ENCODE results near the gene FBXO27. TPM values are rescaled to one million over a fixed set of nuclear protein-coding genes. Genes with fewer than 3 reads are reported as not detected.
"Not testable (repeated sequence)": the region's sequence is repeated elsewhere in the genome, so short reads cannot be mapped to it uniquely, and the experiment has no call there.

FBXO27 gene
- polyA plus RNA-seq, 1 donor, result 13.5 TPM

DNA sequence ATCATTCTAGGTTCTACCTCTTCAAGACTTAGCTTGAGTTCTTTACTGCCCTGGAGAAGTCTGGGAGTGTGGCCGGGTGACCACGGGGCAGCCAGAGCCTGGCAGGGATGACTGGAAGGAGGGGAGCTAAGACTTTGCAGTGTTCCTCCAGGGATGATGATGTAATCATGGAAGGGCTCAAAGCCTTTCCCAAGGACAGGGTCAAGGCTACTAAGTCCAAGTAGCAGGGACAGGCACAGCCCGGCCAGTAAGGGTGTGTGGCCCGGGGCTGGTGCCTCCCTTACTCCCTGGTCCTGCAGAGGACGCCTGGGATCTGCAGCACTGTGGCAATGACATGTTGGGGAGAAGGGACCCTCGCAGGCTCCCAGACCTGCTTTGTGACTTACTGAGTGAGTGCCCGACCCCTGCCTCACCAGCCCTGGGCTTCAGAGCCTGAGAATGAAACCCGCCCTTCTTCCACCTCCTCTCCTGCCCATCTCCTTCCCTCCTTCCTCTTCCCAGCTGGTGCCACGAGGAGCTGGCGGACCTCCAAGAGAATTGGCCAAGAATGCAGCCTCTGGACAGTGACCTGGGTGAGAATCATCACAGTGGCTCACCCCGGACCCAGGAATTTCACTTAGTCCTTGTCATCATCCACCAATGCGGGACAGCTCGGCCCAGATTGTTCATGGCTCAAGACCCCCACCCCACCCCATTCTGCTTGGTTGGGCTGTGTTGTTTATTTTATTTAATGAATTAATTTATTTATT is 41.2 kb downstream of the FBXO27 start:
- Histone ChIP-seq H3K27me3 (ENCODE audit: control insufficient read depth, insufficient read depth, low read length) (no peaks in the 10 kb centered on the region), H3K36me3 (ENCODE audit: control insufficient read depth, insufficient read depth, low read length) (no peaks in the 10 kb centered on the region), H3K4me3 (ENCODE audit: low read length) (no peak overlapping the region), H3K9me3 (ENCODE audit: control insufficient read depth, low read depth, low read length) (peaks cover 2% of the 10 kb centered on the region), H3K27ac (ENCODE audit: low read length) (no peak overlapping the region), H3K4me1 (ENCODE audit: control insufficient read depth, insufficient read depth, low read length) (peaks cover 14% of the 10 kb centered on the region)
- WGBS (ENCODE audit: insufficient coverage, low lambda C conversion rate), result no CpG with 5 or more reads among the region's 13 CpGs
- DNase-seq, result no peak

DNA sequence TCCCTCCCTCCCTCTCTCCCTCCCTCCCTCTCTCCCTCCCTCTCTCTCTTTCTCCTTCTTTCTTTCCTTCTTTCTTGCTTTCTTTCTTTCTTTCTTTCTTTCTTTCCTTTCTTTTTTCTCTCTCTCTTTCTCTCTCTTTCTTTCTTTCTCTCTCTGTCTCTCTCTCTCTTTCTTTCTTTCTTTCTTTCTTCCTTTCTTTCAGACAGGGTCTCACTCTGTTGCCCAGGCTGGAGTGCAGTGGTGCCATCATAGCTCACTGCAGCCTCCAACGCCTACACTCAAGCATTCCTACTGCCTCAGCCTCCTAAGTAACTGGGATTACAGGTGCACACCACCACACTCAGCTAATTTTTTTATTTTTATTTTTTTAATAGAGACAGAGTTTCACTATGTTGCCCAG is 42.7 kb downstream of the FBXO27 start:
- not testable (repeated sequence) for H3K36me3 ChIP-seq (ENCODE audit: control insufficient read depth, insufficient read depth, low read length); DNase-seq; H3K27ac ChIP-seq (ENCODE audit: low read length); H3K9me3 ChIP-seq (ENCODE audit: control insufficient read depth, low read depth, low read length); H3K4me1 ChIP-seq (ENCODE audit: control insufficient read depth, insufficient read depth, low read length); H3K4me3 ChIP-seq (ENCODE audit: low read length); H3K27me3 ChIP-seq (ENCODE audit: control insufficient read depth, insufficient read depth, low read length)
- 86% methylated on average over 1 of the region's 1 CpG for WGBS (ENCODE audit: insufficient coverage, low lambda C conversion rate)

DNA sequence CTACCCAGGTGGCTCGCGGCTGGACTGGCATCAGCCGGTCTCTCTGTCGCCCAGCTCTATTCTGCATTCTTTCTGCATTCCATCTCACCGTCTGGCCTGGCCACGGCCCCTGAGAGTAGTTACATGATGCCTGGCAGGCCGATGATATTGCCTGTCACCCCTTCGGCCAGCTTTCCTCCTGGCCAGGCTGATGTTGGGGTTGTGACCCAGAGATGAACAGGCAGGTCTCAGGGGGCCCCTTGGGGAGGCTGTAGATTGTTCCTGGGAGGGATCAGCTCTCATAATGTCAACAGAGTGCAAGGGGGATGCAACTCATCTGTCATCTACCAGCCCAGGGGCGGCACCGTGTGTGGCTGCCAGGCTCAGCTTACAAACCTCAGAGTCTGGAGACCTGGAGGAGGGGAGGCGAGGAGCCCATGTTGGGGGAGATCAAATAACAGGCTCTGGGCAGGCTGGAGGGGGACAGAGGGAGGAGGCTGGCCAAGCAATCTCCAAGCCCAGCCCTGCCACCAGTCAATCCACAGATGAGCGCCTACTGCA is 43.2 kb downstream of the FBXO27 start:
- Histone ChIP-seq H3K4me1 (ENCODE audit: control insufficient read depth, insufficient read depth, low read length) (peaks cover 5% of the 10 kb centered on the region), H3K27ac (ENCODE audit: low read length) (no peak overlapping the region), H3K4me3 (ENCODE audit: low read length) (no peak overlapping the region), H3K36me3 (ENCODE audit: control insufficient read depth, insufficient read depth, low read length) (no peaks in the 10 kb centered on the region), H3K27me3 (ENCODE audit: control insufficient read depth, insufficient read depth, low read length) (no peaks in the 10 kb centered on the region), H3K9me3 (ENCODE audit: control insufficient read depth, low read depth, low read length) (peaks cover 3% of the 10 kb centered on the region)
- WGBS (ENCODE audit: insufficient coverage, low lambda C conversion rate), result no CpG with 5 or more reads among the region's 12 CpGs
- no peak for DNase-seq

- WGBS (ENCODE audit: insufficient coverage, low lambda C conversion rate), result no CpG with 5 or more reads among the region's 4 CpGs
- H3K4me3 ChIP-seq (ENCODE audit: low read length); H3K27ac ChIP-seq (ENCODE audit: low read length); DNase-seq; H3K9me3 ChIP-seq (ENCODE audit: control insufficient read depth, low read depth, low read length); H3K36me3 ChIP-seq (ENCODE audit: control insufficient read depth, insufficient read depth, low read length); H3K27me3 ChIP-seq (ENCODE audit: control insufficient read depth, insufficient read depth, low read length); H3K4me1 ChIP-seq (ENCODE audit: control insufficient read depth, insufficient read depth, low read length): not testable (repeated sequence)
Observed at GRCh38 chr19:38988627-38989026, 43.7 kb downstream of the FBXO27 start.

- H3K4me3 ChIP-seq (ENCODE audit: low read length); H3K27me3 ChIP-seq (ENCODE audit: control insufficient read depth, insufficient read depth, low read length); H3K27ac ChIP-seq (ENCODE audit: low read length); DNase-seq; H3K36me3 ChIP-seq (ENCODE audit: control insufficient read depth, insufficient read depth, low read length); H3K4me1 ChIP-seq (ENCODE audit: control insufficient read depth, insufficient read depth, low read length); H3K9me3 ChIP-seq (ENCODE audit: control insufficient read depth, low read depth, low read length): not testable (repeated sequence)
- no CpG with 5 or more reads among the region's 6 CpGs for WGBS (ENCODE audit: insufficient coverage, low lambda C conversion rate)
Observed at GRCh38 chr19:38987745-38988144, 44.6 kb downstream of the FBXO27 start.

- Histone ChIP-seq H3K27me3 (ENCODE audit: control insufficient read depth, insufficient read depth, low read length) (no peaks in the 10 kb centered on the region), H3K27ac (ENCODE audit: low read length) (no peak overlapping the region), H3K36me3 (ENCODE audit: control insufficient read depth, insufficient read depth, low read length) (no peaks in the 10 kb centered on the region), H3K4me1 (ENCODE audit: control insufficient read depth, insufficient read depth, low read length) (peaks cover 5% of the 10 kb centered on the region), H3K4me3 (ENCODE audit: low read length) (no peak overlapping the region), H3K9me3 (ENCODE audit: control insufficient read depth, low read depth, low read length) (peaks cover 12% of the 10 kb centered on the region)
- WGBS (ENCODE audit: insufficient coverage, low lambda C conversion rate), result no CpG with 5 or more reads among the region's 1 CpG
- no peak for DNase-seq
Observed at GRCh38 chr19:38985262-38985661, 47.1 kb downstream of the FBXO27 start.

GRCh38 chr19:38980583-38981374 is 51.6 kb downstream of the FBXO27 start:
- H3K4me3 ChIP-seq (ENCODE audit: low read length), result no peak overlapping the region
- peaks cover 9% of the 10 kb centered on the region for H3K9me3 ChIP-seq (ENCODE audit: control insufficient read depth, low read depth, low read length)
- no peak for DNase-seq
- H3K27ac ChIP-seq (ENCODE audit: low read length), result no peak overlapping the region
- H3K27me3 ChIP-seq (ENCODE audit: control insufficient read depth, insufficient read depth, low read length), result no peaks in the 10 kb centered on the region
- WGBS (ENCODE audit: insufficient coverage, low lambda C conversion rate), result no CpG with 5 or more reads among the region's 10 CpGs
- H3K36me3 ChIP-seq (ENCODE audit: control insufficient read depth, insufficient read depth, low read length), result no peaks in the 10 kb centered on the region
- peaks cover 20% of the 10 kb centered on the region for H3K4me1 ChIP-seq (ENCODE audit: control insufficient read depth, insufficient read depth, low read length)

DNA sequence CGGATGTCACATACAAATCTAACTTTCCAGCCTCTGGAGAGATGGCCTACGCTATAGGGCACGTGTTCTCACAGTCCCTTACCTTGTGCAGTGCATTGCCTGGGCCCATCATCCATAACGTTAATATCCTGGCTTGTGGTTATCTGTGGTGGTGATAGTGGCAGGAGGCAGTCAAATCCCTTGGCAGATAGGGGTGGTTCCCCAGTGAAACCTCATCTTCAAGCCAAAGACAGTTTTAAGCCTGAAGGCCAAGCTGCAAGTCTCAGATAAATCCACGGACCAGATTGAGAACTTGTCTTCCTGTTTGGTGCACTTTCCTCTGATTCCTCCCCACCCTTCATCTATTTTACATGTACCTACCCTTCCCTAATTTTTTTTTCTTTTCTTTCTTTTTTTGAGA is 52.5 kb downstream of the FBXO27 start:
- H3K4me3 ChIP-seq (ENCODE audit: low read length), result no peak overlapping the region
- no peaks in the 10 kb centered on the region for H3K36me3 ChIP-seq (ENCODE audit: control insufficient read depth, insufficient read depth, low read length)
- DNase-seq, result no peak
- no peaks in the 10 kb centered on the region for H3K27me3 ChIP-seq (ENCODE audit: control insufficient read depth, insufficient read depth, low read length)
- peaks cover 9% of the 10 kb centered on the region for H3K9me3 ChIP-seq (ENCODE audit: control insufficient read depth, low read depth, low read length)
- no CpG with 5 or more reads among the region's 5 CpGs for WGBS (ENCODE audit: insufficient coverage, low lambda C conversion rate)
- peaks cover 20% of the 10 kb centered on the region for H3K4me1 ChIP-seq (ENCODE audit: control insufficient read depth, insufficient read depth, low read length)
- H3K27ac ChIP-seq (ENCODE audit: low read length), result no peak overlapping the region

- Histone ChIP-seq H3K4me1 (ENCODE audit: control insufficient read depth, insufficient read depth, low read length) (peaks cover 23% of the 10 kb centered on the region), H3K4me3 (ENCODE audit: low read length) (no peak overlapping the region), H3K27ac (ENCODE audit: low read length) (peak overlapping the region; percentile 90), H3K36me3 (ENCODE audit: control insufficient read depth, insufficient read depth, low read length) (no peaks in the 10 kb centered on the region), H3K9me3 (ENCODE audit: control insufficient read depth, low read depth, low read length) (peaks cover 9% of the 10 kb centered on the region), H3K27me3 (ENCODE audit: control insufficient read depth, insufficient read depth, low read length) (no peaks in the 10 kb centered on the region)
- DNase-seq, result no peak
- no CpG with 5 or more reads among the region's 3 CpGs for WGBS (ENCODE audit: insufficient coverage, low lambda C conversion rate)
Observed at GRCh38 chr19:38978326-38978689, 54.0 kb downstream of the FBXO27 start.

DNA sequence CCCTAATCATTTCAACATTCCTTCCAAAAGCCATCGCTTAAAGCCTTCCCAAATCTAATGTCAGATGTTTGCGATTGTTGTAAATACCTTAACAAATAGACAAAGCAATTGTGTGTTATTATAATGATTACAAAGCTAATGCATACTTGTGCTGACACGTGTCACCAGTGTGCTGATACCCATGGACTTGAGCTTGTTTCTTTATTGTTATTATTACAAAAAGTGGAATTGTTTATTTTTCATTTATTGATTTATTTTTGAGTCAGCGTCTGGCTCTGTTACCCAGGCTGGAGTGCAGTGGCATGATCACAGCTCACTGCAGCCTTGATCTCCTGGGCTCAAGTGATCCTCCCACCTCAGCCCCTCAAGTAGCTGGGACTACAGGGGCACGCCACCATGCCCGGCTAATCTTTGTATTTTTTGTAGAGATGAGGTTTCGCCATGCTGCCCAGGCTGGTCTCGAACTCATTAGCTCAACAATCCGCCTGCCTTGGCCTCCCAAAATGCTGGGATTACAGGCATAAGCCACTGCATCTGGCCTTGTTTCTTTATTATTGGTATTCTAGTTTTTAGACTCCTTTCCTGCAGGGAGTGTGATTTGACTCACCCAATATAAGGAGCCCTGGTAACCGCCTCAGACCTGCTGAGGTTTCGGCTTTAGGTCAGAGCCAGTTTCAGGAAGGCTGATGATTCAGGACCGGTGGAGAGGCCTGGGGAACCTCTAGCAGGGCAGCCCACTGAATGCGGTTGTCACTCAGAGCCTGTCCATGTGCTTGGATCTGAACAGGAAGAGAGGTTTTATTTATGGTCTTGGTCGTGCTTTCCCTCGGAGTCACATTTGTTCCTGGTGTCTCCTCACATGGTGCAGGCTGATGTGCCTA is 54.7 kb downstream of the FBXO27 start:
- Histone ChIP-seq H3K4me1 (ENCODE audit: control insufficient read depth, insufficient read depth, low read length) (peaks cover 23% of the 10 kb centered on the region), H3K4me3 (ENCODE audit: low read length) (no peak overlapping the region), H3K36me3 (ENCODE audit: control insufficient read depth, insufficient read depth, low read length) (peaks cover 2% of the 10 kb centered on the region), H3K9me3 (ENCODE audit: control insufficient read depth, low read depth, low read length) (peaks cover 9% of the 10 kb centered on the region), H3K27ac (ENCODE audit: low read length) (peak overlapping the region; percentile 90), H3K27me3 (ENCODE audit: control insufficient read depth, insufficient read depth, low read length) (no peaks in the 10 kb centered on the region)
- DNase-seq, result peak; percentile 52 to 71
- WGBS (ENCODE audit: insufficient coverage, low lambda C conversion rate), result no CpG with 5 or more reads among the region's 15 CpGs

Data from large intestine (tissue), 3 donors.